GM21528 (cell line): ENCODE data around the gene ADARB2.

ENCODE experiments used
- ATAC-seq: cut with Tn5 transposase; IDR thresholded peaks from one replicate; pipeline ENCODE4 v1.9.1; 2021; ENCODE audit warnings: mild to moderate bottlenecking, moderate library complexity; ENCODE audit not compliant: unreplicated experiment, low FRiP score

Gene ADARB2

DNA sequence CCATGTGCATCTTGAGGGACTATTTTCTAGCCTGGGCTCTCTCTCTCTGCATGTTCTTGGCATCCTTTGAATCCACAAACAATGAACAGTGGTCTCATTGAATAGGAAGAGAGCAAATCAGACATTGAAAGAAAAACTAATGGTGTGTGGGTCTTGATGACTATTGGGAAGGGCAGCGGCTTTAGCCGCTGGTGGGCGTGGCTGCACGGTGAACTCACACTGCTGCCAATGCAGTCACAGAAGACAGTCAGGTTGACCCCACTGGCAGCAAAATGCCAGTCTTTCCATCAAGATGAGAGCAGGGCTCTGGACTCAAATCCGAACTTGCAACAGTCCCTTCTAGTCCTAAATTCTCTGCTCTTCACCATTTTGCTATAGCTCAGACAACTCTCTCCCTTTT, 91.0 kb downstream of the ADARB2 start:
- ATAC-seq: no peak

DNA sequence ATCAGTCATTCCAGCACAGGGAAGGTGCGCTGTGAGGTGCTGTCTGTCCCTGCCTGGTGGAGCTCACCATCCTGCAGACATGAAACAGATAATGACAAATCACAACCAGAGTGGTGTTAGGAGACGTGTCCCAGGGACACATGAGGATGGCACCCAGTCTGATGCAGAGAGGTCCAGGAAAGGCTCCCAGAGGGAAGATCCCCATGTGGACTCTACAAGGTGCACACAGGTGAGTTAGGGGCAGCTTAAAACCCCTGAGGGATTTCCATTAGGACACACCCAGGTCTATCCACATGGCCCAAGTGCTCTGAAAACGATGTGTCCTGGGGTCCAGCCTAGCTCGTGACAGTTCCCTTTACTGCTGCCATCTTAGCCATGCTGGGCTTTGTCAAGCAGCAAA, 91.4 kb downstream of the ADARB2 start:
- no peak for ATAC-seq

DNA sequence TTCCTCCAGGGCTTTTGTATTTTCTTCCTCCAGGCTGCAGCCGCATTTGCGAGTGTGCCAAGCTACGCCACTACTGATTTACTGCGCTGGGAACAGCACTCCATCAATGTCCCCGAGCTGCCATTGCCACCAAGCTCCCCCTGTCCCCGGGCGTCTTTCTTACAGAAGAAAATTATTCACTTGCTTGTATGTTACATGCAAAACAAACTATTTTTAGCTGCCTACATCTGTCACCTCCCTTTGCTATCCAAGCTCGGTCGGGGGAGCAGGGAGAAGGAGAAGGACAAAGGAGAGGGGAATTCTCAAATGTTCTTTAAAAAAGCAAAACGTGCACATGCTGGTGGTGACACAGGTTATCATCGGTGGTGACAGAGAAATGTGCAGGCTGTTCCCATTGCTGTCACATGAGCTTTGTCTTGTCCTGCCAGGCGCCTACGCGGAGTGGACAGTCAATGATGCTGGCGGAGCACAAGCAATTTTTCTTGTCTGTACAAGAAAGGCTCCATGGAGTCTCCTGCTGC, 93.1 kb downstream of the ADARB2 start:
- no peak for ATAC-seq

DNA sequence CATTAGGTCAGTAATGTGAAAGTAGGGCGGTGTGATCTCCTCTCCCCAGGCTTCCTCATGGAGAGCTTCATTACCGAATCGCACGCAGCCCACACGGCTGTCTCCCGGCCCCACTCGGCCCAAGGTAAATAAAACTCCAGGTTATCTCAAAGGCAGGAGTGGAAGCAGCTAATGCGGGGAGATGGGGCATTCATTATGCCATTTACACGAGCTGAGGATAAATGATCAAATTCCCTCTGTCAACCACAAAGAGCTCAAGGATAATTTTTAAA, 93.5 kb downstream of the ADARB2 start:
- no peak for ATAC-seq

DNA sequence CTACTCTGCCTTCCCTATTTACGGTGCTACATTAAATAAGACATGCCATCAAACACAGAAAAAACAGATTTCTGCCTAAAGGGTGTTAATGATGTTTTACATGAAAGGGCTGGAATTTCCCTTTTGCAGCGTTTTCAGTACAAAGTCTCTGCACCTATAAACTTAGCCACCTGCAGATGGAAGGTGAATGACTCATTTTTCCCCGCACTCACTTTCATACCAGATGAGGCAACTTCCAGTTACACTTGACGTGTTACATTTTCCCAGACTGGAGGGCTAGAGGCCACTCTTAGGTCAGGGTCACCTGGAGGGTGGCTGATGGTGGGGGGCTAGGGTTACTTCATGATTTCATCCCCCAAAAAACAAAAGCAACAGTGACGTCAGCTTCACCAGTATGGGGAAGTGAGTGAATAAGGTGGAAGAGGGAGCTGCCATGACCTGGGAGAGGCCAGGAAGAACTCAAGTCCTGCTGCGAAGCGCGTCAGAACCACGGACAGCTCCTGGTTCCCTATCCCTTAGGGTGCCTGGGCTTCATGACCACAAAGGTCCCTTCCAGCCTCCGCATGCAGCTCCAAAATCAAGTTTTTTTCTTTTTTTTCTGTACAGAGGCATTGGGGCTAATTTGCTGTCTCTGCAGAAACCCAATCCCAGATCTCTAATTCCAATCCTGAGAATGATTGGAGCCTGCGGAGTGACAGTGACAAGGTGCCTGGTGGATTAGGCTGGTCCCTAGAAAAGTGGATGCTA, 94.0 kb downstream of the ADARB2 start:
- no peak for ATAC-seq

DNA sequence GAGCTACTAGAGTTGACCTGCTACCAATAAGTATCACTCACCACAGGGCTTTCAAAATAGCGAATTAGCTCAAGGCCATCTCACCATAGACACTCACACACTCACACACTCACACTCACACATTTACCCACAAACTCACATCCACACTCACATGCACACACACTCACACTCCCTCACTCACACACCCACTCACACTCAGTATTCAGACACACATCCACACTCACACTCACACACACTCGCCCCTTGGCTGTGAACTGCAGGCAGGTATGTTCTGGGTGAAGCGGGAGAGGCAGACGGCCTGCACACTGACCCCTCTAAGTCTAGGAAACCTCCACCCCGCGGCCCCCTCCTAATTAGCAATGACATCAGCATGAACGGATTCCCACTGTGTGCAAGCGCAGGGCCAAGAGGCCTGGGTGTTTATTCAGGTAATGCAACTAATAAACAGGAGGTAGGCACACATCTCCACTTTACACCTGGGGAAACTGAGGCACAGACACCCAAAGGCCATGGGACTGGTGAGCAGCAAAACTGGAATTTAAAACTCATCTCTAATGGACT, 94.6 kb downstream of the ADARB2 start:
- ATAC-seq: no peak

DNA sequence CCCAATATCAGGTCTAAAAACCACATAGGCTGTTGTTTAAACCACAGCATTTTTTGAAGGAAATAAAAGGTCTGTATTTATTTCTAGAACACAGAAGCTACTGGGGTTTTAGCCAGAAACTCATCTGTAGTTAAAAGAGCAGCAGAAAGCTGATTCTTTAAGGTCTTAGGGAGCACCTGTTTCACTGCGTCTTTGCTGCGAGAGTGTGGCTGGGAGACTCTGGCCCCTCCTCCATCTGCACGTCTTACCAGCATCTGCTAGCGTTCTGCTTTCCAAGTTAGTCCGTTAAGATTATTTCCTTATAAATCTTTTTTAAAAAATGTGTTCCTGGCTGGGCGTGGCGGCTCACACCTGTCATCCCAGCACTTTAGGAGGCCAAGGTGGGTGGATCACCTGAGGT, 95.9 kb downstream of the ADARB2 start:
- ATAC-seq: no peak

DNA sequence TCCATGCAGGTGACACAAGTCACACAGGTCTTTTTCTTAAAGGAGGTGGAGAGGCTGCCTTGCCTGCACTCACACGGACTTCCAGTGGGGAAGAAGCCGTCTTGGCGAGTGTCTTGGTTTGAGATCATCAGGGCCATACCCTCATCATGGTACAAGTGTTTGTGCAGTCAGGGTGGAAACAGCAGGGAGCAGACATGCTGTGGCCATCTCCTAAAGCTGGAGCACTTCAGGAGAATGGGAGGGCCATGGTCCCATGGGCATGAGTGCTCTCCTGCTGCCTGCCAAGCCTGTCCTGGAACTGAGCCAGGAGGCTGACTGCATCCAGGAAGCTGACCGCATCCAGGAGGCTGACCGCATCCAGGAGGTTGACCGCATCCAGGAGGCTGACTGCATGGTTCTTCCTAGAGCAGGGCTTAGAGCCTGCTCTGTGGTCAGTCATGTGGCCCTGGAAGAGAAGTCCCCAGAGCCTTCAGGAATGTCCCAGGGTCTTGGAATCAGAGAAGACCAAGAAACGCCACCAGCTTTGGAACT, 98.4 kb downstream of the ADARB2 start:
- ATAC-seq: no peak

DNA sequence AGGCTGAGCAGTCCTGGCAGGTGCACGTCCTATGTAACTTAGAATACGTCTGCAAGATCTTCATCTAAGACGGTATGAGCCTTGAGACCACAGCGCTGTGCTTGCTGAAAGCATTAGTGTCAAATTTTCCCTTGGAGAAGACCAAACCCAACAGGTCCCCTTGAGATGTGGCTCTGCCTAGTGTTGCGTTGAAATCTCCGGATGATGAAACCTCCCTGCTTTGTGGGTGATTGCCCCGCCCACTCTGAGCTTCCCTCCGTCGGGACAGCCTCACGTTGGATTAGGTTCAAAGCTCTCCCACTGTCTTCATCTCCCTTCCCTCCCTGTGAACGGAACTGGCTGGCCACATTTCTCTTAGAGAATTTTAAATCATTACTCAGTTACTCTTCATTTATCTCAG, 102.0 kb downstream of the ADARB2 start:
- ATAC-seq: no peak

DNA sequence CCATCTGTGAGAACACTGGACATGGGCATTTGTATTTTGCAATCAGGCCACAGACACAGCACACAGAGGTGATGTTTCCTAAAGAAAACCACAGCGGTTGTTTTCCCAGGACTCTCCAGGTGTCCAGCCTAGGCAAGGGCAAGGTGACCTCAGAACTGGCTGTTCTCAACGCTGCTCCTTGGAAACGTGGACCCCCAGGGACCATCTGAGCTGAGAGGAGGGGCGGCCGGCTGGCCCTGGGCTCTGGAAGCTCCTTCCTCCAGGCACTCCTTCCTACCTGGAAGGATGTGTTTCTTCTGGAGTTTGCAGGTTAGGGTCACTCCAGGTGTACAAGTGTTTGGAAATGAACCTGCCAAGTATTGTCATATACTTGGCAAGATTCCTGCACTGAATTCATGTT, 103.1 kb downstream of the ADARB2 start:
- no peak for ATAC-seq

DNA sequence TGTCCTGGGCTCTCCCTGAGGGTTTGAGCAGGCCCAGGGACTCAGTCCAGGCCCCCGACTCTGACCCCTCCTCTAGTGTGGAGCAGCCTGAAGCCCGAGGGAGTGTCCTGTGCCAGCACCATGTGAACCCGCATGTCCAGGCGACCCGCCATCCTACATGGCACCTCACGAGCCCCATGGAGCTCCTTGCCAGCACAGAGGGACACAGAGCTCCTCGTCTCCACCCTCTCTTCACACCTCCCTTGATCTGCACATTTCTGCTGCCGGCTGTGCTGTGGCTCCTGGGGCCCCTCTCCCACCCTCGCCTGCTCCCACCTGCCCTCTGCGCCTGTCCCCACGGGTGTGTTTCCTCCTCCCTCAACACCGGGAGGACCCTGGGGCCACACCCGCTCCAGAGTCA, 103.5 kb downstream of the ADARB2 start:
- ATAC-seq: no peak

DNA sequence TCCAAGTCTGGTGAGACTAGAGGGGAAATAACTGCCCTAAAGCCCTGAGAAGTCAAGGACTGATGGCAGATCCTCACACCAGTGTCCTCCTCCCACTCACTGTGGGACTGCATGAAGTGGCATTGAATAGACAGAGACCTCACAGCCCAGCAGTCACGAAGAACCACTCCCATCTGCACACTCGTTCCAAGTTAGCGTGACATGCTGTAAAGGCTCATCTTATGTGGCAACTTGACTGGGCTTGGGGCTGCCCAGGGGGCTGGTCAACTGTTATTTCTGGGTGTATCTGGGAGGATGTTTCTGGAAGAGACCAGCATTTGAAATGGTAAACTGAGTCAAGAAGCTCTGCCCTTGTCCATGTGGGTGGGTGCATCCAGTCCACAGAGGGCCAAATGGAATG, 104.7 kb downstream of the ADARB2 start:
- no peak for ATAC-seq

DNA sequence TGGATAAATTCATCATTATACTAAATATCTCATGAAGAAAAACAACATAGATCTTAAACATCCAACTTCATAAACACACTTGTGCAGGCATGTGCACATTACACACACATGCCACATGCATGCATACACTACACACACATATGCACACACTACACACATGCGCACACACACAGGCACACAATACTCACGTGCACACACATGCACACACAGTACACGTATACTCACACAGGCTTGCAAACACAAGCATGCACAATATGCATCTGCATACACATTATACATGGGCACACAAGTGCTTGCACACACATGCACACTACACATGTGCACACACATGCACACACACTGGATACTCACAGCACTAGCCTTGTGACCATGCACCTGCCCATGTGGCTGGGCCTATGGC, 105.2 kb downstream of the ADARB2 start:
- no peak for ATAC-seq

DNA sequence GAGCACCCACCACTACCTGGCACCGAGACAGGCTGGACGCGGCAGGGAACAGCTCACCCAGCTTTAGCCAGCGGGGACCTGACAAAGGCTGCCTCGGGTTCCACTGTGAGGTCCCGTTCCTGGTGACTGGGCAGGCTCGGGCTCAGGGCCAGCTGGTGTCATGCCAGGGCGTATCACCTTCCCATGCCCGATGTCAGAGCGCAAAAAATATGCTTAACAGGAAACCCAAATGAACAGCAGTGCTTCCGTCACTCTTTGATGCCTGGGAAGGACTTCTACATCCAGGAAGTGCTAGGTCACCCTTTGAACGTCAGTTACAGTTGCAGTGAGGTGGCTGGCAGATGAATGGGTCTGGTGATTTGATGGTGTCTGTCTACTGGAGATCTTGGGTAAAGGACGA, 106.0 kb downstream of the ADARB2 start:
- ATAC-seq: no peak

DNA sequence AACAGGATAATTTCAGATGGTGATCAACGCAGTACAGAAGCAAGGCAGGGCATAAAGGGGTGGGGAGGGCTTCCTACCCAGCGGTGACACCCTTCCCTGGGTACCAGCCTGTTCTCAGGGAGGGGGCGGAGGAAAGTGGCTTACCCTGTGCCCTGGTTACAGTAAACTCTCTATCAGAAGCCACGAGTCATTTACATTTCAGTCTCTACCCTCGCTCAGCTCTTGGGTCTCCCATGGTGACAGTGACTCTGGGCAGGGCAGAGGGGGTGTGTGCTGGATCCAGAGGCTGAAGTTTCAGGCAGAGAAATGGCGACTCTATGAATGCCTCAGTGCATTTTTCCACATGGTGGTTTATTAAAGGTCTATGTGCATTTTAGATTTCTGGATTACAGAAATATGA, 107.0 kb downstream of the ADARB2 start:
- no peak for ATAC-seq

DNA sequence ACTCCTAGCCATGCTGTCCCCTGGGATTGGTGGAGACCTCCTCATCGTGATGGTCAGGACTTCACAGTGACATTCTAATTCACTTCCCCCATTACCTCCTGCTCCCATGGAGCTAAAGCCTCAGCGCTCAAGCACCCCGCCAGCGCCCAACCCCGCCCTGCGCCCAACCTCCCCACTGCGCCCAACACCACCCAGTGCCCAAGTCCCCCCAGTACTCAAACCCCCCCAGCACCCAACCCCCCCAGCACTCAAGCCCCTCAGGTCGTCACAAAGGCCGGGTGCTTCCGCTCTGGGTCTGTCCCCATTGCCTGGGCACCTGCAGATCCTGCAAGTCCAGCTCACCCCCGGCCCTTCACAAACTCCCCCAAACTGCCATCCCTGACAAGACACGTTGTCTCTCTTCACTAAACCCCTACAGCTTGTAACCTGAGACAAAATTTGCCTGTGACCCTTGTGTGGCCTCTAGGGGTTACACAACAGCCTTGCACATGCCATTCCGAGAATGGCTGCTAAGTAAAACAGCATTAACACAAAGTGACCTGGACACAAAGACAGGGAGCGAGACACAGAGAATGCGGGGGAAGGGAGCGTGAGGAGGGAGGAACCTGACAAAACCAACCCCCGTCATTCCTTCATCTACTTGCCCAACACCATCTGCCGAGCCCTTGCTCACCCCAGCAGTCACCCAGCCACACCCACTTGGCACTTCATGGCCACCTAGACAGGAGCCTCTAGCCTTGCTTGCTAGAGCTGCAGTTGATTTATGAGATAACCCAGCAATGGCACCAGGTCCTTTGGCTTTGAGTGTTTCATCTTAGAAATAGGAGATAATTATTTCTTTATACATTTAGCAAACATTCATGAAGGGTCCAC, 107.8 kb downstream of the ADARB2 start:
- ATAC-seq: no peak

DNA sequence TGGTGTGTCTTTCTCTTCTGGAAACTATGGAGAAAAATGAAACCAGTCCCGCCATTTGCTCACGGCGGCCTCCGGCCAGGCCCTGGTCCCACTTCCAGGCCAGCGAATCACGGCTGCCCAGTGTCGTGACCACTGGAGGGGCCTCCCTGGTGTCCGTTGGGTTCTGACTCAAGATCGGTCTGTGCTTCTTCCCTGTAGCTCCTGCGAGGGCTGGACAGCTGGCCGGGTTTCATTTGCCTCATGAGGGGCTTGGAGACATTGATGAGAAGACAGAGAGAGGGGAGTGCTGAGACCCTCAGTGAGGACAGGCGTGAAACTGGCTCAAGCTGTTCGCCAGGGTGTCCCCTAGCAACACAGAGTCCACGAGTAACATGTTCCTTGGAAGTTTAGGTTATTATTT, 108.6 kb downstream of the ADARB2 start:
- ATAC-seq: no peak

DNA sequence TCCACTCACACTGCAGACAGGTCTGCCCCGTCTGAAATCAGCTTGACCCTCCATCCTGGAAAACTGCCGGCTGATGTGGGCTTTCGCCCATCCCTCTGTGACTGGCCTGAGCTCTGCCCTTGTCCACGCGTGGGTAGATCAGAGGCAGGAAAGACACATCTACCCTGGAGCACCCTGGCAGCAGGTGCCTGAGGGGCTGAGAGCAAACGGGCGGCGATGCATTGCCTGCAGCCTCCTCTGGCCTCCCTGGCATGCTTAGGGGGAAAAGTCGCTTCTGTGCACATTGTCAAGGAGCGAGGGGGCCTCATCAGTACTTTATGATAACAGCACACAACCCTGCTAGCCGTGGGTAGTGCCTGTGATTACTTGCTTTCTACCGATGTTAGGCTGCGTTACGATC, 109.4 kb downstream of the ADARB2 start:
- ATAC-seq: no peak

DNA sequence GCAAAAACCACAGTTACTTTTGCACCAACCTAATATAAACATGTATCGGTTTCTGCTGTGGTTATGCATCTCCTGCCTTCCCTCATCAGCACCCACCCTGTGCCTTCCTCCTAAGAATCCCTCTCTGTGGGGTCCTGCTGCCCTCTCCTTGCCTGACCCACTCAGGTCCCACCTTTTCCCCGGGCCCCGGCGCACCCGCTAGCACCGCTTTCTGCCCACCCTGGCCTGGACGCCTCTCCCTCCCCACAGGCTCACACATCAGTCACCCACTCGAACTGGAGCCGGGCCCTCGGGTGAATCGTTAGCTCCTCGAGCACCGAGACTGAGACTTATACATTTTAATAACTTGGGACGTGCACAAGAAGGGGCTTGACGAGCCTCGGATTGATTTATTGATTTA, 110.5 kb downstream of the ADARB2 start:
- ATAC-seq: no peak

DNA sequence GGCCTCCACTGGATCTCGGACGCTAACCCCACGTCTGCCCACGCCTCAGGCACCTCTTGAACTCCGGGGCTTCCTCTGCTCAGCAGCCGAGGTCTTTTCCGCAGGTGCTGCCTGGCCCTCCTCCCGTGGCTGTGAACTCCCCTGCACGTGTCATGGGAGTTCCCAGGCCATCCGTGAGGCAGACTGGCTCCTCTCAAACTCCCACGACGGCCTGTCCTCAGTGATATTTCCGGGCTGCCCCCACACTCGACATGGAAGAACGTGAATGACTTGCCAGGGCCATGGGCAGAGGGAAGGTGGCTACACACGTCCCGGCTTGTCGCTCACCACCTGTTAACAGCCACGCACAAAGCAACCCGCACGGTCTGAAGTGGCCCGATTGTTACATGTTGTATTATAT, 110.9 kb downstream of the ADARB2 start:
- no peak for ATAC-seq

DNA sequence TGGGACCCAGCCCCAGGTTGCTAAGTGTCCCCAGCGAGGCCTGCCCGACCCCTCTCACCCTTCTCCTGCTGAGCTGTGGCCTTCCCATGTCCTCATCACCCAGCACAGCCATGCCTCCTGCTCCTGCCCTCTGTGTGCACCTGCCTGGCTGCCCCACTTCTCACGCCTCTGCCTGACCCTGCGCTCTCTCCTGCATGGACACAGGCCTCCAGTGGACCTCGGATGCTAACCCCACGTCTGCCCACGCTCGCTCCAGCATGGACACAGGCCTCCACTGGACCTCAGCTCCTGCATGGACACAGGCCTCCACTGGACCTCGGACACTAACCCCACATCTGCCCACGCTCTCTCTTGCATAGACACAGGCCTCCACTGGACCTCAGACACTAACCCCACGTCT, 111.6 kb downstream of the ADARB2 start:
- ATAC-seq: no peak
